ENCODE measurements around the gene MRPS30.
"Not testable (repeated sequence)": the region's sequence is repeated elsewhere in the genome, so short reads cannot be mapped to it uniquely, and the experiment has no call there.

Gene MRPS30

GRCh38 chr5:44814761-44815160 lies 6.0 kb downstream of the MRPS30 start:
- DNase-seq (ENCODE audit: low read depth in 2 of 2, low spot score in 1 of 2), result no peak

- no peak for DNase-seq (ENCODE audit: low read depth in 2 of 2, low spot score in 1 of 2)
Observed at GRCh38 chr5:44821164-44821563, 12.4 kb downstream of the MRPS30 start.

- DNase-seq (ENCODE audit: low read depth in 2 of 2, low spot score in 1 of 2), result not testable (repeated sequence)
Observed at GRCh38 chr5:44824662-44825061, 15.9 kb downstream of the MRPS30 start.

GRCh38 chr5:44827681-44828080 lies 18.9 kb downstream of the MRPS30 start:
- DNase-seq (ENCODE audit: low read depth in 2 of 2, low spot score in 1 of 2), result no peak

- DNase-seq (ENCODE audit: low read depth in 2 of 2, low spot score in 1 of 2), result no peak
Observed at GRCh38 chr5:44828719-44829118, 20.0 kb downstream of the MRPS30 start.

GRCh38 chr5:44830951-44831350 lies 22.2 kb downstream of the MRPS30 start:
- no peak for DNase-seq (ENCODE audit: low read depth in 2 of 2, low spot score in 1 of 2)

GRCh38 chr5:44833249-44833648 lies 24.5 kb downstream of the MRPS30 start:
- no peak for DNase-seq (ENCODE audit: low read depth in 2 of 2, low spot score in 1 of 2)

GRCh38 chr5:44835693-44836092 lies 26.9 kb downstream of the MRPS30 start:
- no peak for DNase-seq (ENCODE audit: low read depth in 2 of 2, low spot score in 1 of 2)

- no peak for DNase-seq (ENCODE audit: low read depth in 2 of 2, low spot score in 1 of 2)
Observed at GRCh38 chr5:44839018-44839681, 30.4 kb downstream of the MRPS30 start.

- DNase-seq (ENCODE audit: low read depth in 2 of 2, low spot score in 1 of 2), result no peak
Observed at GRCh38 chr5:44842496-44843282, 33.9 kb downstream of the MRPS30 start.

- DNase-seq (ENCODE audit: low read depth in 2 of 2, low spot score in 1 of 2), result no peak
Observed at GRCh38 chr5:44844744-44845143, 36.0 kb downstream of the MRPS30 start.

- DNase-seq (ENCODE audit: low read depth in 2 of 2, low spot score in 1 of 2), result no peak
Observed at GRCh38 chr5:44845777-44846176, 37.0 kb downstream of the MRPS30 start.

- no peak for DNase-seq (ENCODE audit: low read depth in 2 of 2, low spot score in 1 of 2)
Observed at GRCh38 chr5:44847206-44847852, 38.6 kb downstream of the MRPS30 start.

GRCh38 chr5:44860267-44860666 lies 51.5 kb downstream of the MRPS30 start:
- DNase-seq (ENCODE audit: low read depth in 2 of 2, low spot score in 1 of 2), result no peak

GRCh38 chr5:44862808-44863207 lies 54.1 kb downstream of the MRPS30 start:
- DNase-seq (ENCODE audit: low read depth in 2 of 2, low spot score in 1 of 2), result no peak

Data from stimulated activated CD8-positive, alpha-beta memory T cell treated with anti-CD3 and anti-CD28 coated beads, Interleukin-4, amount 100 ng/mL, for 1 hour (primary cell).